ENCODE data around the gene UST.

- TF ChIP-seq POLR2A (IDR thresholded peaks at IDR 0.05) = no peak
- TF ChIP-seq, protein P1, sequence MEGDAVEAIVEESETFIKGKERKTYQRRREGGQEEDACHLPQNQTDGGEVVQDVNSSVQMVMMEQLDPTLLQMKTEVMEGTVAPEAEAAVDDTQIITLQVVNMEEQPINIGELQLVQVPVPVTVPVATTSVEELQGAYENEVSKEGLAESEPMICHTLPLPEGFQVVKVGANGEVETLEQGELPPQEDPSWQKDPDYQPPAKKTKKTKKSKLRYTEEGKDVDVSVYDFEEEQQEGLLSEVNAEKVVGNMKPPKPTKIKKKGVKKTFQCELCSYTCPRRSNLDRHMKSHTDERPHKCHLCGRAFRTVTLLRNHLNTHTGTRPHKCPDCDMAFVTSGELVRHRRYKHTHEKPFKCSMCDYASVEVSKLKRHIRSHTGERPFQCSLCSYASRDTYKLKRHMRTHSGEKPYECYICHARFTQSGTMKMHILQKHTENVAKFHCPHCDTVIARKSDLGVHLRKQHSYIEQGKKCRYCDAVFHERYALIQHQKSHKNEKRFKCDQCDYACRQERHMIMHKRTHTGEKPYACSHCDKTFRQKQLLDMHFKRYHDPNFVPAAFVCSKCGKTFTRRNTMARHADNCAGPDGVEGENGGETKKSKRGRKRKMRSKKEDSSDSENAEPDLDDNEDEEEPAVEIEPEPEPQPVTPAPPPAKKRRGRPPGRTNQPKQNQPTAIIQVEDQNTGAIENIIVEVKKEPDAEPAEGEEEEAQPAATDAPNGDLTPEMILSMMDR (IDR thresholded peaks at IDR 0.05) = no peak
Measured at GRCh38 chr6:148723484-148723883, 23.3 kb upstream of the UST start.
